ENCODE measurements around the gene CENPO. TPM values are rescaled to one million over a fixed set of nuclear protein-coding genes. Genes with fewer than 3 reads are reported as not detected.
A peak's percentile ranks its signal among the peaks of the same experiment; 100 is the strongest.

Gene CENPO
- total and polyA plus RNA-seq, 8 donors, result 9.9 to 33.2 (median 20.0) TPM

DNA sequence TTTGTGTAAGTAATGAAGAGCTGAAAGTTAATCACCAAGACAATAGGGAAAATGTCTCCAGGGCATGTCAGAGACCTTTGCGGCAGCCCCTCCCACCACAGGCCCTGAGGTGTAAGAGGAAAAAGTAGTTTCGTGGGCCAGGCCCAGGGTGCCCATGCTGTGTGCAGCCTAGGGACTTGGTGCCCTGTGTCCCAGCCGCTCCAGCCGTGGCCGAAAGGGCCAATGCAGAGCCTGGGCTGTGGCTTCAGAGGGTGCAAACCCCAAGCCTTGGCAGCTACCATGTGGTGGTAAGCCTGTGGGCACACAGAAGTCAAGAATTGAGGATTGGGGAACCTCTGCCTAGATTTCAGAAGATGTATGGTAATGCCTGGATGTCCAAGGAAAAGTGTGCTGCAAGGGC, 52.5 kb downstream of the CENPO start:
- Histone ChIP-seq H3K27me3 (no peaks in the 10 kb centered on the region), H3K36me3 (no peaks in the 10 kb centered on the region), H3K4me1 (no peaks in the 10 kb centered on the region), H3K9me3 (peaks cover 0 to 4% of the 10 kb centered on the region in 2 donors), H3K4me3 (no peak overlapping the region), H3K27ac (no peak overlapping the region)
- DNase-seq, result no peak
- TF ChIP-seq, protein P1, sequence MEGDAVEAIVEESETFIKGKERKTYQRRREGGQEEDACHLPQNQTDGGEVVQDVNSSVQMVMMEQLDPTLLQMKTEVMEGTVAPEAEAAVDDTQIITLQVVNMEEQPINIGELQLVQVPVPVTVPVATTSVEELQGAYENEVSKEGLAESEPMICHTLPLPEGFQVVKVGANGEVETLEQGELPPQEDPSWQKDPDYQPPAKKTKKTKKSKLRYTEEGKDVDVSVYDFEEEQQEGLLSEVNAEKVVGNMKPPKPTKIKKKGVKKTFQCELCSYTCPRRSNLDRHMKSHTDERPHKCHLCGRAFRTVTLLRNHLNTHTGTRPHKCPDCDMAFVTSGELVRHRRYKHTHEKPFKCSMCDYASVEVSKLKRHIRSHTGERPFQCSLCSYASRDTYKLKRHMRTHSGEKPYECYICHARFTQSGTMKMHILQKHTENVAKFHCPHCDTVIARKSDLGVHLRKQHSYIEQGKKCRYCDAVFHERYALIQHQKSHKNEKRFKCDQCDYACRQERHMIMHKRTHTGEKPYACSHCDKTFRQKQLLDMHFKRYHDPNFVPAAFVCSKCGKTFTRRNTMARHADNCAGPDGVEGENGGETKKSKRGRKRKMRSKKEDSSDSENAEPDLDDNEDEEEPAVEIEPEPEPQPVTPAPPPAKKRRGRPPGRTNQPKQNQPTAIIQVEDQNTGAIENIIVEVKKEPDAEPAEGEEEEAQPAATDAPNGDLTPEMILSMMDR (IDR thresholded peaks at IDR 0.05), result no peak
- intact Hi-C loops (cut with DNase I), result no loop called here
- ATAC-seq, result no peak

DNA sequence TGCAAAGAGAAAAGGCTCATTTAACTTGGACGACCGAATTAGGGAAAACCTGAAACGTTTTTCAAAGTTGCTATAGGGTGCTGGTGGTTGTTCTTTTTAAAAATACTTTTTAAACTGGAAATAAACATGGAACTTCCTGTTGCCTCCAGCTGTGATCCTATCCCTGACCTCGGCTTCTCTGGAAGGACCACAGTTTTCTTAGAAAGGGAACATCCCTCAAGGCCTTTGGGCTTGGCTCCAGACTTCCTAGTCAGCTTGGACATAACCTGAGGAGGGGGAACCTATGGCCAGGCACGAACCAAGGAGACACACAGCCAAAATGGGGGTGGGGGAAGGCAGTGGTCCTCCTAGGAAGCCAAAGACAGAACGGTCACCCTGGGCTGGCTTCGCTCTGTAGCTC, 57.7 kb downstream of the CENPO start:
- H3K9me3 ChIP-seq, result peaks cover 0 to 4% of the 10 kb centered on the region in 2 donors
- DNase-seq (peak in 1 of 4 donors; percentile 28), ATAC-seq (no peak)
- intact Hi-C loops (cut with DNase I), result no loop called here
- H3K27me3 ChIP-seq, result no peaks in the 10 kb centered on the region
- H3K36me3 ChIP-seq, result no peaks in the 10 kb centered on the region
- TF ChIP-seq, protein P1 (IDR thresholded peaks at IDR 0.05), result no peak
- H3K4me3 ChIP-seq, result no peak overlapping the region
- H3K27ac ChIP-seq, result no peak overlapping the region
- H3K4me1 ChIP-seq, result no peaks in the 10 kb centered on the region

DNA sequence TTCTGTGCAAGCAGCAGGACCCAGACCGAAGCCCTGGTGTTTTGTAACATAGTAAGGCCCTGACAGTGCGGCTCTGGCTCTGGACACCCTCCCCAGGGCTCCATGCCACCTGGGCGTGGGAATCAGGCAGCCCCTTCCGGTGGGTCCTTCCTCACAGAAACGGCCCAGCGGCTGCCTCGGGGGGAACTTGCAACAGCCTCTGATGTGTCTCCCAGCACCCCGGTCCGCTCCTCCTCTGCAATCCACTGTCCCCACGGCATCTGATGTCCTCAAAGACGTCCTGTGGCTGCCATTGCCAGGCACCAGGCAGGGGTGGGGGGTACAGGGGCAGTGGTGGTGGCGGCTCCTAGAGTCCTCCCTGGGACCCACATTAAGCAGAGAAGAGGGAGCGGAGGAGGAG, 58.8 kb downstream of the CENPO start:
- TF ChIP-seq, protein P1 (IDR thresholded peaks at IDR 0.05), result no peak
- Histone ChIP-seq H3K4me3 (no peak overlapping the region), H3K9me3 (peaks cover 0 to 4% of the 10 kb centered on the region in 2 donors), H3K4me1 (no peaks in the 10 kb centered on the region), H3K27ac (no peak overlapping the region), H3K27me3 (no peaks in the 10 kb centered on the region), H3K36me3 (no peaks in the 10 kb centered on the region)
- intact Hi-C loops (cut with DNase I), result no loop called here
- DNase-seq (no peak), ATAC-seq (no peak)

DNA sequence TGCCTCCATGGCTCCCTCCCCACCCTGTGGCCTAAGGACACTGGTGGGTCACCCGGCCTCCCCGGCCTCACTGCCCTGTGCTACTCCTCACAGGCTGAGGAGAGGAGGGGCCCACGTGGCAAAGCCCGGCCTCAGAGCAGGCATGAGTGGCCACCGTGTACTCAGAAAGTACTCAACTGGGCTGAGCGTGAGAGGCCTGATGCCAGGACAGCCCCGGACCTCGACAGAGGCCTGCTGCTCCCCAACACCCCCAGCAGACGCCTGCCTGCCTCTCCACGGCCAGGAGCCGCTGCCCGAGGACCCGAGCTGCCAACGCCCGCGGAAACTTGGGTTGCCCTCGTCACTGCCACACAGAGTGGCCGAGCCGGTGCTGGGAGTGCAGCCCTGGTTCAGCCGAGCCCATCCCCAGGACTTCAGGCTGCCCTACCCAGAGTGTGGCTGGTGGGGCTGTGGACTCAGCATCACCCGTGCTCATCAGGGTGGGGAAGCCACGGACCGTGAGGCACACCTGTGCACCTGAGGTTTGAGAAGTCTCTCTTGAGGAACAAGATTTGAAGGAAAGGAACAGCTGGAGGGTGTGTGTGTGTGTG, 59.3 kb downstream of the CENPO start:
- Histone ChIP-seq H3K4me1 (no peaks in the 10 kb centered on the region), H3K27ac (no peak overlapping the region), H3K9me3 (peaks cover 0 to 4% of the 10 kb centered on the region in 2 donors), H3K27me3 (no peaks in the 10 kb centered on the region), H3K4me3 (no peak overlapping the region), H3K36me3 (no peaks in the 10 kb centered on the region)
- DNase-seq, result no peak
- peak; percentile 75 for ATAC-seq
- intact Hi-C loops (cut with DNase I), result no loop called here
- TF ChIP-seq, protein P1 (IDR thresholded peaks at IDR 0.05), result no peak

DNA sequence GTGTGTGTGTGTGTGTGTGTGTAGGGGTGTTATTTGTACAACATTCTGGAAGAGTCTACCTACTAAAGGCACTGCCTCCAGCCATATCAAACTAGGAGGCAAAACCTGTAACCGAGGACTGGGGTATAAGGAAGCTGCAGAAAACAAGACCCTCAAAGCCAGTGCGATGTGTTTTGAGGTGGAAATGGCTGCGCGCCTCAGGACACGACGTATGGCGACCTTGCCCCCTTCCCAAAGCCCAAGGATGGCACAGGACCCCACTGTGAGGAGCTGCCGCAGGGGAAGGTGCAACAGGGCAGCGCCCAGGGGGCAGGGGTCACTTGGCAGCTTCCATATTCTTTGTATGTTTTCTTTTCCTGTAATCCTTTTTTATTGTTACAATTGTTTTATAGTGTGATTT, 59.8 kb downstream of the CENPO start:
- Histone ChIP-seq H3K9me3 (peaks cover 0 to 4% of the 10 kb centered on the region in 2 donors), H3K27ac (no peak overlapping the region), H3K4me1 (no peaks in the 10 kb centered on the region), H3K36me3 (no peaks in the 10 kb centered on the region), H3K4me3 (no peak overlapping the region), H3K27me3 (no peaks in the 10 kb centered on the region)
- DNase-seq, result no peak
- no peak for ATAC-seq
- intact Hi-C loops (cut with DNase I), result no loop called here
- TF ChIP-seq, protein P1 (IDR thresholded peaks at IDR 0.05), result no peak
